SIG-M5 (cell line): ENCODE data around the gene DAB2.

Experiments used
- DNase-seq: peaks from one replicate; lab custom pipeline; 2025; lab: John Stamatoyannopoulos, UW

Gene DAB2

GRCh38 chr5:39381376-39381775 is 43.4 kb downstream of the DAB2 start:
- no peak for DNase-seq

GRCh38 chr5:39379693-39380092 is 45.1 kb downstream of the DAB2 start:
- no peak for DNase-seq

DNA sequence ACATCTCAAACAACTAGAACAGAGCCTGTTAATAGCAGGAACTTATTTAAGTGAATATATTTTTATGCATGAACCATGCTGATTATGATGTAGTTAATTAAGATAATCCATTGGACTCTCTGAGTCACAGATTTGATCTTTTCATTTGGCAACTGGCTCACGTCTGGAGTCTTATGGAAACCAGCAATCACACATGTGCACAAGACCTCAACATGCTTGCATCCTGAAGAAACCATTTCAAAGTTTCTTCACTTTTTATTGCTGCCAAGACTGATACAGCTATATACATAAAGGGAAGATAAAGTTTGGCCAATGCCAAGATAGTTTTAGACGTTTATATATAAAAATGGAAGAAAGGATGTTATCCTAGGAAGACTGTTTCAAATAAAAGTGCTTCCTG is 47.2 kb downstream of the DAB2 start:
- no peak for DNase-seq

DNA sequence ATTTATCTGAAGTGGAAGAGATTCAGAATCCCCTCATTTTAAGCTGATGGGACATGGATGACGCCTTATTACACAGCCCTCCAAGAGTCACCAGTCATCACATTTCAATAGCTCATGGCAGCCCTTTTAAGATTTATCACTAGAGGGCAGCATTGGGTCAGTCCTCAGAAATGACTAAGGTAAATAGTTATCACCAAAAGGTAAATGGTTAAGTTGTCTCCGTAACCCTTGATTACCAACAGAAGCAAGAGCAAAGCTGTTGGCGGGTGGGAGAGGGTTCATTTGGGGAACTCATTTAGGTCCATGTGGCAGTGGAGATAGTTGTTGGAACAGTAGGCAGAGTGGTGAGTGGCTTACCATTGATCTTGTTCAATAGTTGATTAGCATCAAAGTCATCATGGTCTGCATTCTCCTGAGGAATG is 48.5 kb downstream of the DAB2 start:
- DNase-seq = peak; percentile 14

DNA sequence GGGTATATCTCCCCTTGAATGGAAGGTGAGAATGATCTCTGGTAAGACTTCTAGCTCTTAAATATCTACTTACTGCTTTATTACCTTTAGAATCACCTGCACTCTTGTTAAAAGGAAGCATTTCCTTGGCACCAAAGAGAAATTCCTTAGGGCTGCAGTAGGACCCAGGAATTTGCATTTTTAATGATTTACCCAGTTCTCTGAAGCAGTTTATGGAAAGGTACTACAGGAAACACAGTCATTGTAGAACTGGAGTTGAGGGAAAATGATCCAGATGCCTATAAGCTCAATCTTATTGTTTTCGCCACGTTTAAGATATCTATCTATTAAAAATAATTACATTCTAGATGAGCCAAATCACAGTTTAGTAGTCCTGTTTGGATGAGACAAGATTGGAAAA is 51.0 kb downstream of the DAB2 start:
- DNase-seq = no peak

- no peak for DNase-seq
These were observed 53.5 kb downstream of the DAB2 start for GRCh38 chr5:39371367-39371635.

DNA sequence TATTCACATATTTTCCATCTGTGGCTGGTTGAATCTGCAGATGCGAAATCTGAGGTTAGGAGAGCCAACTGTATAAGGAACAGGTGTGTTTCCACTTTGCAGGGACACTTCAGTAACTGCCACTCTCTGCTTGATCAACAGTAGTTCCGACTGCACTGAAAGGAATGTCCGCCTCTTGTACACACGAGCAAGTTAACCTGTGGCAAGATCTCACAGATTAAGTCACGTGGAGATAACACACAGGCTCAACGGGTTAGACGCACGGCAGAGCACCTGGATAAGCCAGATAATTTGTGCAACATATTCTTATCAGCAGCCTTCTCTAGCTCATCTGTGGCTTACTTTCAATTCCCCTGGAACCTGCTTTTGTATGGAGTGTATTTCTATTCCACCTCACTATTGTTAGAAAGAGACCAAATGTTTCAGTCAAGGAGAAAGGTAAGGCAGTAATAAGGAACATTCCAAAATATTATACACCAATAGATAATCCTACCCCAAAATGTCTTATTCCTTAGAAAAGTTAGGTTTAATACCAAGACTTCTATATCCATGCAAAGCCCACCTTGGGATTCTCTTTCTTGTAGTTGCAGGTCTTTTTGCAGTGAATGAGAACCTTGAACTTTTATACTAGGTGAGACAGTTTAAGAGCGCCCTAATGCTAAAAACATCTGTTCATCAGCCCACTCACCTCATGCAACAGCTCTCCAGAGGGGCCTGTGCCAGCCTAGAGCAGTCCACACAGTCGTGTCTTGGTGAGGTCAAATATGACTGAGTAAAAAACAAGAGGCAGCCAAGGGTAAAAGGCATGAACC is 54.0 kb downstream of the DAB2 start:
- no peak for DNase-seq

DNA sequence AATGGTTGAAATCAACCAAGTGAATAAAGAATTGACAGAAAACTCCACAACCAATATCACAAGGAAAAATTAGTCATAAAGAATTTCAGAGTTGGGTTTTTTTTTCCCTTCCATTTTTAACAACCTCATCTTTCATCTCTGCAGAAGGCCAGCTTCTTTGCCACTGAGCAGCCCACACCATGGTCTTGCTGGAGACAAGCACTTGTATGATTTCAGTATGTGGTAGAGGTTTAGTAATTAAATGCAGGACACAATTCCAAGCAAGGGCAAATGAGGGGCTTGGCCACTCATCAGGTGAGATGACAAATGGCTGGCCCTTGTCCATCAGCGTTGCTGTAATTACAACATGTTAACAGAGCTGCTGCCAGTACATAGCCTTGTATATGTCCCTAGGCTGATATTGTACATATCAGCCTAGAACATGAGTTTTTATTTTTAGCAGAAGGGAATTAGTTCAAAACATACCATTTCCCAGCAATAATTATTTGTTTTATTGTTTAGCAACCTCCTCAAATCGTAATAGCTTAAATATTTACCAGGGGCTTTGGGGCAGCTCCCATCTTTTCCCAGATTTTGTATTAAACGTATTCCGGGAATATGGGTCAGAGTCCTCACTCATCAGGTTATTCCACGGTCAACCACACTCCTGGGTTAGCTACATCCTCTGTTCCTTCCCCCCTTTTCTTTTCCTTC is 55.5 kb downstream of the DAB2 start:
- no peak for DNase-seq

DNA sequence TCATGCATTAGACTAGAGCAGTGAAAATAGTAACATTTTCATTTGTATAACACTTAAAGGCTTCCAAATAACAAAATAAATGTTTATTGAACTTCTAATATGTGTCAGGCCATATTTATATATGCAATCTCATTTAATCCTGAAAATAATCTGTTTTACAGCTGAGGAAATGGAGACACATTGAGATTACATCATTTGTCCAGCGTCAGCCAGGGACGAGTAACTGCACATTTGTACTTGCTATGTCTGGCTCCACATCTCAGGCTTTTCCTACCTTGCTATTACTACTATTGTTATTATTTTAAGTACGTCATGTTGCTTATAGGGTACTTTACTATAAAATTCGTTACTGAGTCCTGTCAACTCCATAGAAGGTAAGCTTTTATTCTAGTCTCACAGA is 56.7 kb downstream of the DAB2 start:
- no peak for DNase-seq

GRCh38 chr5:39367711-39368110 is 57.1 kb downstream of the DAB2 start:
- DNase-seq = no peak

GRCh38 chr5:39364367-39364766 is 60.4 kb downstream of the DAB2 start, which contains the start of gene C9:
C9 (minus strand) TSS chr5:39364495; CDS start chr5:39364464, 31 bp downstream.
- no peak for DNase-seq

DNA sequence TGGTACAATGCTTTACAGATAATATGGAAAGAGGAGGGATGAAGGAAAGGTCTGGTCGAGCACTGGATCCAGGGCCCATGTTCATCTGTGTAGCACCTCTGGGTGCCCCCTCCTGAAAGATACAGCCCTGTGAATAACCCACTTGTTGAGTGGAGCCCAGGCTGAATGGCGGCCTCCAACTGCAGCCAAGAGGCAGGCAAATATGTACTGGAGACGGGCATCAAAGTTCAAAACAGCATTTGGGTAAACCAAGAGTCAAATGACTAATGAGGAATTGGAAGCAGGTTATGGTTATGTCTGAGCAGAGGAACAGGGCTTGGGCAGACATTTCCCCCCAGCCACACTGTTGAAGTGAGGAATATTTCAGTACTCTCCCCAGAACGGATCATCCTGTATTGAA is 61.6 kb downstream of the DAB2 start:
- DNase-seq = no peak

GRCh38 chr5:39362646-39363045 is 62.1 kb downstream of the DAB2 start:
- DNase-seq = no peak

- DNase-seq = no peak
These were observed 63.5 kb downstream of the DAB2 start for GRCh38 chr5:39361306-39361705.

GRCh38 chr5:39360471-39361111 is 64.2 kb downstream of the DAB2 start:
- DNase-seq = no peak

GRCh38 chr5:39356263-39356662 is 68.5 kb downstream of the DAB2 start:
- DNase-seq = no peak

DNA sequence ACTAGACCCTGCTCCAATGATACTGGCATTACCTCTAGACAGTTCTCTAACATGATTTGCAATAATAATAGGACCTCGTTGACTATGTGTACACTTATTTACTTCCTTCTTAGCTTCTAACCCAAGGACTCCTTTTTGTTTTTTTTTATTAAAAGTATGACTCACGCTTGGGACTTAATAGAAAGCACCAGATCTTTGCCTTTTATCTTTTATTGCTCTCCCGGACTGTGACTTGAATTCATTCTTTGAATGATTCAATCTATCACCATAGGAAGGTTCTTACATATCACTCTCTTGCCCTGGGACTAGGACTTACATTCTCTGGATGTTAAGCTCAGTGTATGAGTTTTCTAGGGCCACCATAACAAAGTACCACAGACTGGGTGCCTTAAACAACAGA is 69.5 kb downstream of the DAB2 start:
- DNase-seq = no peak

DNA sequence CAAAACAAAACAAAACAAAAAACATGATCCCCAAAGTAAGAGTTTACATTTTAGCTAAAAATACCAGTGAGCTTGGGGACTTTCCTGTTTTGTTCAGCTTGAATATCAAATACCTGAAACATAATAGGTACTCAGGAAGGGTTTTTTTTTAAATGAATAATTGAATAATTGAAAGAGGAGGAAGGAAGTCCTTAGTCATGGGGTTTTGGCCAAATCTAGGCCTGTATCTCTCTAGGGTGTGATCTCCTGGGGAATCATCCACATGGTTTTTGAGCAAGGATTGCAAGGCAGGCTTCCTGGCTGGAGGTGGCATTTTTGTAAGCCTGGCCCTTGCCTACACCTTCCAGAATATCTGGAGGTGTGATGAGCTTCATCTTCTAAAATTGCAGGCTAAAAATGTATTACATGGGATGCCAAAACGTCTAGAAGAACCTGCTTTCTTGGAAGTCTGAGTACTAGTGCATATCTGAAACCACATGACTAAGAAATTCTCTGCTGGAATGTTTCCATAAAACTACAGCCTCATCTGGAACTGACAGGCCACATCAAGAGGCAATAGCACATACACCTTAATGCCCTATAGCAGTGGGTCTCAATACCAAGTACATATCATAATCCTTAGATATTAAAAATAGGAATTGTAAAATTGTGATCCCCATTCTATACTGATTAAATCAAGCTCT is 70.9 kb downstream of the DAB2 start:
- DNase-seq = no peak

DNA sequence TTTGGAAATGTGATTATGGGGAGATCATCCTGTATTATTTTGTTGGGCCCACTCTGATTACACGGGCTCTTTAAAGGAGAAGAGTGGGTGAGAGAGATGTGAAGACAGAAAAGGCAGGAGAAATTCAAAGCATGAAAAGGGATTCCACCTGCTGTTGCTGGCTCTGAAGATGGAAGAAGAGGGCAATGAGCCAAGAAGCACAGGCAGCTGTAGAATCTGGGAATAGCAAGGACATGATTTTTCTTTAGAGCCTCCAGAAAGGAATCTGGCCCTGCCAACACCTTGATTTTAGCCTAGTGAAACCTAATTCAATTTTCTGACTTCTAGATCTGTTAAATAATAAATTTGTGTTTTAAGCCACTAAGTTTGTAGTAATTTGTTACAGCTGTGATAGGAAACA is 71.8 kb downstream of the DAB2 start:
- DNase-seq = no peak

- DNase-seq = no peak
These were observed 72.6 kb downstream of the DAB2 start for GRCh38 chr5:39352170-39352569.

GRCh38 chr5:39349484-39349883 is 75.3 kb downstream of the DAB2 start:
- no peak for DNase-seq

DNA sequence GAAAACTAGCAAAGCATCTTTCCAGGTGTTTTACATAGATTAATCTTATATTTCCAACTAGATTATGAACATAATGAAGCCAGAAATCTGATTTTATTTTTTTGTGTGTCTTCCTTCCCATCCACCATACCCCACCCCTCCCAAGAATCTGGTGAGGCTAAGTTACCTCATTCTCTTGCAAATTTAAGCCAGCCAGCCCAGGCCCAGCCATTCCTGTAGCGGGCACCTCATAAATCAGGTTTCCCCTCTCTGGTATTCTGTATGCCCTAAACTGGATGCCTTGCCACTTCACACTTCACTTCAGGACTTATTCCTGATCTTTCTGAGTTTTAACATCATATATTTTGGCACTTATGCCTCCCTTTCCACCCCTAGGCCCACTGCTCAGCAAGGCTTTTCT is 82.3 kb downstream of the DAB2 start:
- DNase-seq = no peak

- no peak for DNase-seq
These were observed 82.9 kb downstream of the DAB2 start for GRCh38 chr5:39341896-39342295.
